KBM-7 (cell line): ENCODE results near the gene ARHGAP9.

Experiments used
- DNase-seq: peaks from one replicate; pipeline ENCODE4 v3.0.0-alpha.2; 2015
- in situ Hi-C: fragments of 300-500 bp; cut with MboI; formaldehyde crosslinking; loops from 2 replicates; pipeline ENCODE4 v1.14.3; 2020; ENCODE audit warnings: low sequenced_read_pairs, low pct_unique_long_range_greater_than_20kb, mixed read lengths

The ARHGAP9 gene

DNA sequence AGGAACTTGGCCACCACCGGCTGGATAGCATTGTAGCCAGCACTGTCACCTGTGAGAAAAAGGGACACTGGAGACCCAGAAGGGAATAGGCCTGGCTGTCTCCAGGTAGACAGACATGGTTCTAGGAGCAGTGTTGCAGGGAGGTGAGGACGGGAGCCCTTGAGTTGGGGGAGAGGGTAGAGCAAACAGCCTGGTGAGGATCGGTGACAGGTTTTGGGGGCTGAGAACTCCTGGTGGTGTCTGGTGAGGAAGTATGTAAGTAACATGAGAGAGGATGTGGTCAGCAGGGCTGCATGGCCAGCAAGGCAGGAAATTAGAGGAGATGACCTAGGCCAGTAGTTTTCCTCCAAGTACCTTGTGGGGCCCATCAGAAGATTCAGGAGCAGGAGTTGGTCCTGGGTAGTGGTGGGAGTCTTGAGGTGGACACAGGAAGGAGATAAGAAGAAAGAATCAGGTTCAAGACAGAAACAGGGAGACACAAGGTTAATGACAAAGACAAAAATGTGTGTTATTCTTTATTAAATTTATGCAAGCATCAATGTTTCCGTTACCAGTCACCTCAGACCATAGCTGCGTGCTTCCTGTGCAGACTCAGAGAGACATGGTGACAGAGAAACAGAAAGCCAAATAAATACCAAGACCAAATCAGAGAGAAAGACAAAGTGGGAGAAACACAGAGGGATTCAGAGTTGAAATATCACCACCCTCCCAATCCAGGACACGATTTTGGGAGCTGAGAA, at the start of gene ARHGAP9:
TSS of gene ARHGAP9 (minus strand) at position 491 of the 740 bp plus-strand sequence. CDS start at position 31, 460 bp downstream.
- no peak for DNase-seq
- in situ Hi-C loops = no loop called here

DNA sequence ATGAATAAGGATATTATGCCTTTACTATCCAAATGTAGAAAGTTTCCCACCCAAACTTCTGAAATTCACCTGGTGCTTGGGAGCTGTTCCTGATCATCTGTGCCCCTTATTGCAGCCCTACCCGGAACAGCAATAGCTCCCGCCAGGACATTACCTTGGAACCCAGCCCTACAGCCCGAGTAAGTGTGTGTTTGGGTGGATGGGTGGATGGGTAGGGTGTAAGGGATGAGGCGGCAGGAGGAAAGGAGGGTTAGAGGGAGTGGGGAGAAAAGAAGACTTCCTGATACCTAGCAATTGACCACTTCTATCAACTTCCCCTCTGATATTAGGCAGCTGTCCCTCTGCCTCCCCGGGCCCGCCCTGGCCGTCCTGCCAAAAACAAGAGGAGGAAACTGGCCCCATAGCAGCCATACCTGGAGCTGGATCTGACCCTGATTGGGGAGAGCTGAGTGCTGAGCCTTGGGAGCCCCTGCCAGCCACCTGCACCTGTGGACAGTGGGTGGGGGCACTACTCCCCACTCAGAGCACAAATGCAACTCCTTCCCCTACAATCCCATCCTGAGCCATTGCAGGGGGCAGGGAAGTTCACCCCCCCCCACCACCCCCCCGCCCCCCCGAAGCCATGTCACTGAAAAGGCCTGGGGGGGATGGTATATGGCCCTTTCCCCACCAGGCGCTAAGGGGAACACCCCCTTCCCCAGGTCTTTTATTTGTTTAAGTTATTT, 49.3 kb upstream of the ARHGAP9 start:
- no peak for DNase-seq
- in situ Hi-C loops = no loop called here

DNA sequence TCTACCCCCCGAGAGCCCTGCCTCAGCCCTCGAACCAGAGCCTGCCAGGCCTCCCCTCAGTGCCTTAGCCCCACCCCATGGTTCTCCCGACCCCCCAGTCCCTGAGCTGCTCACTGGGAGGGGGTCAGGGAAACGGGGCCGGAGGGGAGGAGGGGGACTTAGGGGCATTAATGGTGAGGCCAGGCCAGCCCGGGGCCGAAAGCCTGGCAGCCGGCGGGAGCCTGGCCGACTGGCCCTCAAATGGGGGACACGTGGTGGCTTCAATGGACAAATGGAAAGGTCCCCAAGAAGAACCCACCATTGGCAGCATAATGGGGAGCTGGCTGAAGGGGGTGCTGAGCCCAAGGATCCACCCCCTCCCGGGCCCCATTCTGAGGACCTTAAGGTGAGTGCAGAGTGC, 48.5 kb upstream of the ARHGAP9 start:
- no peak for DNase-seq
- in situ Hi-C loops = no loop called here

DNA sequence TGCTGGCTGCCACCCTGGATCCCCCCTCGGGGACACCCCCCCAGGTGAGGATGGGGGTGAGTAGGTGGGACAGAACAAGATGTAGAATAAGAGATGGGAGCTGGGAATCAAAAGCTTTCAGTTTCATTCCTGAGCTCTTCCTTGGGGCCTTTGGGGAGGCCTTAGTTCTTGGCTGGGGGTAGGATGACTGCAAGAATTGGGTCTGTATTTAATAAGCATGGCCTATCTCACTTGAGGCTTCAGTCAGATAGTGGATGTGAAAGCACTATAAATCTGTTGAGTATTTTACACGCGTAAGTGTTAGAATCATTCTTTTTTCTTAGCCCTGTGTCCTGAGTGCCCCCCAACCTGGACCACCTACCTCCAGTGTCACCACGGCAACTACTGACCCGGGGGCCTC, 47.5 kb upstream of the ARHGAP9 start:
- DNase-seq = no peak
- in situ Hi-C loops = no loop called here

DNA sequence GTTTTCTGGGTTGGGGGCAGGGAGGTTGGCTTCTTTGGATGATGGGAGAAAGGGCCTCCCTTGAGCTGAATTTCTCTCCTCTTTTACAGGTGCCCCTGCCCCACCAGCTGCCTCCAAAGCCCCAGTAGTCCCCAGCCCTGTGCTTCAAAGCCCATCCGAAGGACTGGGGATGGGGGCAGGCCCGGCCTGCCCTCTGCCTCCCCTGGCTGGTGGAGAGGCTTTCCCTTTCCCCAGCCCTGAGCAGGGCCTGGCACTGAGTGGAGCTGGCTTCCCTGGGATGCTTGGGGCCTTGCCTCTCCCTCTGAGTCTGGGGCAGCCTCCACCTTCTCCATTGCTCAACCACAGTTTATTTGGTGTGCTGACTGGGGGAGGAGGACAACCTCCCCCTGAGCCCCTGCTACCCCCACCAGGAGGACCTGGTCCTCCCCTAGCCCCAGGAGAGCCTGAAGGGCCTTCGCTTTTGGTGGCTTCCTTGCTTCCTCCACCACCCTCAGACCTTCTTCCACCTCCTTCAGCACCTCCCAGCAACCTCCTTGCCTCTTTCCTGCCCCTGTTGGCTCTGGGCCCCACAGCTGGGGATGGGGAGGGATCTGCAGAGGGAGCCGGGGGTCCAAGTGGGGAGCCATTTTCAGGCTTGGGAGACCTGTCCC, 46.9 kb upstream of the ARHGAP9 start:
- in situ Hi-C loops = no loop called here
- DNase-seq = no peak

DNA sequence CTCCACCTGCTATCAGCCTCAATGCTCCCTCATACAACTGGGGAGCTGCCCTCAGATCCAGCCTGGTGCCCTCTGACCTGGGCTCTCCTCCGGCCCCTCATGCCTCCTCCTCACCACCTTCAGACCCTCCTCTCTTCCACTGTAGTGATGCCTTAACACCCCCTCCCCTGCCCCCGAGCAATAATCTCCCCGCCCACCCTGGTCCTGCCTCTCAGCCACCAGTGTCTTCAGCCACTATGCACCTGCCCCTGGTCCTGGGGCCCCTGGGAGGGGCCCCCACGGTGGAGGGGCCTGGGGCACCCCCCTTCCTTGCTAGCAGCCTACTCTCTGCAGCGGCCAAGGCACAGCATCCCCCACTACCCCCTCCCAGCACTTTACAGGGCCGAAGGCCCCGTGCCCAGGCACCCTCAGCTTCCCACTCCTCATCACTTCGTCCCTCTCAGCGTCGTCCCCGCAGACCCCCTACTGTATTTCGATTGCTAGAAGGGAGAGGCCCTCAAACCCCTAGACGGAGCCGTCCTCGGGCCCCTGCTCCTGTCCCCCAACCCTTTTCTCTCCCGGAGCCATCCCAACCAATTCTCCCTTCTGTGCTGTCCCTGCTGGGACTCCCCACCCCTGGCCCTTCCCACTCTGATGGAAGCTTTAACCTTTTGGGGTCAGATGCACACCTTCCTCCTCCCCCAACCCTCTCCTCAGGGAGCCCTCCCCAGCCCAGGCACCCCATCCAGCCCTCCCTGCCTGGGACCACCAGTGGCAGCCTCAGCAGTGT, 46.1 kb upstream of the ARHGAP9 start:
- DNase-seq = no peak

DNA sequence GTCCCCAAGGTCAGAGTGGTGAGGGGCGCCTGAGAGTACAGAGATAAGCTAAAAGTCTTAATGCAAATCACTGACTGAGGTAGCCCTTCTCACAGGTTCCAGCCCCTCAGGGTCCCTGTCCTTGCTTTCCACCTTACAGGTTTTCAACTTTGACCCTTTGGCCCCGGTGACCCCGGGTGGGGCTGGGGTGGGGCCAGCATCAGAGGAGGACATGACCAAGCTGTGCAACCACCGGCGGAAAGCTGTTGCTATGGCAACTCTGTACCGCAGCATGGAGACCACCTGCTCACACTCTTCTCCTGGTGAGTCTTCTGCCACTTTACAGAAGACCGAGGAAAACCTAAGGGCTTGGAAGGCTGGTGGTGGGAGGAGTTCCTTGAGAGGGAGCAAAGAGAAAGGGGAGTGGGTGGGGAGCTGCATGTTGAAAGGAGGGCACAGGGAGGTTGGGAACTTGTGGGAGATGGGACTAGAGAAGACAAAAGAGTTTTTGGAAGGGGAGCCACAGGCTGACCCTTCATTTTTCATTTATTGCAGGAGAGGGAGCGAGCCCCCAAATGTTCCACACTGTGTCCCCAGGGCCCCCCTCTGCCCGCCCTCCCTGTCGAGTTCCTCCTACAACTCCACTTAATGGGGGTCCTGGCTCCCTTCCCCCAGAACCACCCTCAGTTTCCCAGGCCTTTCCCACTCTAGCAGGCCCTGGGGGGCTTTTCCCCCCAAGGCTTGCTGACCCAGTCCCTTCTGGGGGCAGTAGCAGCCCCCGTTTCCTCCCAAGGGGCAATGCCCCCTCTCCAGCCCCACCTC, 45.3 kb upstream of the ARHGAP9 start:
- in situ Hi-C loops = no loop called here
- DNase-seq = no peak

More for the DNA sequence above, 46.1 kb upstream of the ARHGAP9 start:
- in situ Hi-C loops = no loop called here

DNA sequence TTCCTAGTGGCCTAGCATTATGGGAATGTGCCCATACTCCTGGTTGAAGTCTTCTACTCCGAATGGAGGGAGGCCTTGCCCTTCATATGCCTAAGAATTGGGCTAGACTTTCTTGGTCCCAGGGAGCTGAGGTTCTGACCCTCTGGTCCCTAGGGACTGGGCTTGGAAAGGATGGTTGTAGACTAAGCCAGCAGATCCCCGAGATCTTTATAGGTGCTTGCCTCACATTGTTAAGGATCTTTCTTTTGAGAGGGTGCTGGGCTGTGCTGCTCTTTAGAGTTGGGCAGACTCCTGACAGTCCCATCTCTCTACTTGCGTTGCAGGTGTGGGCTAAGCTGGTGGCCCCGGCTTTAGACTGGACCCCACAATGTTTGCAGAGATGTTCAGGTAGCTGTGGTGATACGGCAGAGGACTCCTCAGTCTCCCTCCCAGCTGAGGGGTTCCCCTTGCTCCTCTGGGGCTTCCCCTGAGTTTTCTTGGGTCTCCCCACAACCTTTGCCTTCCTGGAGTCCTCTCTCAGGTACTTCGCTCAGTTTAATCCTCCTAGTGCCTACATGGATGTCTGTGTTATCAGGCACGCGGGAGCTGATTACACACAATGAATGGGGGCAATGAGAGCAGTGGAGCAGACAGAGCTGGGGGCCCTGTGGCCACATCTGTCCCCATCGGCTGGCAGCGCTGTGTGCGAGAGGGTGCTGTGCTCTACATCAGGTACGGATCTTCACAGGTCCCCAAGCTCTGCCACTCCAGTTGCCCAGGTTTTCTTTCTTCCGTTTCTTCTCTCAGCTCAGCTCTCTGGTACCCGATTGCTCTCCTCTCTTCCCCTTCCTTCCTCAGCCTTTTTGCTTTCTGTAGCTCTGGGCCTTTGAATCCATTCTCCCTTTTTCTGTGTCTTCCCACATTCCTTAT, 44.3 kb upstream of the ARHGAP9 start:
- DNase-seq = no peak
- in situ Hi-C loops = no loop called here

DNA sequence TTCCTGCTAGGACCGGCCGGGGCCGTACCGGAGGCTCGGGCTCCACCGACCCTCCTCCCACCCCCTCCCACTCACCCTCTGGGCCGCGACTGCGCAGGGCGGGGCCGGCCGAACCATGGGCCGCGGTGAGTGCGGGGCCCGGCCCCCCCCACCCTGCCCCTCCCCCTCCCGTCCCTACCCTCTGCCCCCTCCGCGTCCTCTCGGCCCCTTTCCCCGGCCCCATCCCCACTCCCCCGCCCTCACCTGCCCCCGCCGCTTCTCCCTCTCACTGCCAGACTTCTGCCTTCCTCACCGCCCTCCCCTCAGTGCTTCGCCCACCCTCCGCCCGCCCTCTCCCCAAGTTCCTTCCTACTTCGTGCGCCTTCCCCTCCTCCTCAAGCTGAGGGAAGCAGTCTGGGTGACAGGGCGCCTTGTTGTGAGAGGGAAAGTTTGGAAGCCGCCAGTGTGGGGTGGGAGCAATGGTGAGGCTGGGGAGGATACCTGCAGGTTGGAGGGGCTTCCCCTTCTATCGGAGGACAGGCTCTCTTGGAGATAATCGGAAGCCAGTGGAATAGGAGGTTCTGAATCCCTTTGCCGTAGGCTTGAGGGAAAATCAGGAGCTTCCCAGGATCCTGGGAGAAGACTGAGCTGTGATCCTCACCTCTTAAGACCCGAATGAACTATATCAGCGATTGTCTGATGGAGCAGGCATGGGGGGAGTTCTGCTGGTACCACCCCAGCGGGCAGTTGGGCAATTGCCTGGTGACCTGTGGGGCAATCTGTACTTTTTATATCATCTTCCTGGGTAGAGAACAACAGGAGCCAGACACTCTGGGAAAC, 43.4 kb upstream of the ARHGAP9 start:
- in situ Hi-C loops = no loop called here
- DNase-seq = peak; percentile 78

DNA sequence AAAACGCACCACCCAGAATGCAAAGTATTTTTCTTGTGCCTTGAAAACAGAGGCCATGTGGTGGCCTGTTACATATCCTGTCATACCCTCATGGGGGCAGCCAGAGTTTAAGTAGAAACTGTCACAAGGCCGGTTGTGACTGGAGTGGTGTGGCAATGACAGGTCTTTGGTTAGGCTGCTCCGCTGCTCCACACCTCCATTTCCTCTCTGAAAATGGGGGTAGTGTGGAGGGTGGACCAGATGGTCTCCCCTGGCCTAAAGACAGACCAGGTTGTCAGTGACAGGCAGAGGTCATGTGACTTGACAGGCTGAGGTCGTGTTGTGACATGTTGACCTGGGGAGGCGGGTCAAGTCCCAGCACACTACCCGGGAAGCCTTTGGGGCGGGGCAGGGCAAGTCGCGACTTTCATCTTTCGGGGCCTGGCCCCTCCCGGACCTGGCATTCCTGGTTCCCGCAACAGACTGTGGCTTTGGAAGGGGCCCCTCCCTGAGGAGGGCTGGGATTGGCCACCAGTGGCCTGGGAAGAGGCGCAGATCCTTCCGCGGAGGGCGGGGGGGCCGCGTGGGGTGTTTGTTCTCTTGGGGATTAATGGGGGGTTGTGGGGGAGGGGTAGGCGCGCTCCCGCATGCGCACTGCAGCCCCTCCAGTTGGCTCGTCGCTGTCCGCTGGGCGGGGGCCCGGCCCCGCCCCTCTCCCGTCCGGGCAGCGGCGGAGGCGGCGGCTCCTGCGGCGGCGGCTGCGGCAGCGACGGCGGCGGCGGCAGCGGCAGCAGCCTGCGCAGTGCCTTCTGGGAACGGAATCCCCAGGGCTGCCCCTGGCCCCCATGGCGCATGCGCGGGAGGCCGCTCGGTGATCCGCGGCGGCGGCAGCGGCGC, 42.6 kb upstream of the ARHGAP9 start, which contains the start of gene MBD6:
TSS of gene MBD6 (plus strand) at position 814 of the 876 bp plus-strand sequence. CDS start 1,480 bp downstream, outside the sequence.
- in situ Hi-C loops = no loop called here
- peak; percentile 89 for DNase-seq

DNA sequence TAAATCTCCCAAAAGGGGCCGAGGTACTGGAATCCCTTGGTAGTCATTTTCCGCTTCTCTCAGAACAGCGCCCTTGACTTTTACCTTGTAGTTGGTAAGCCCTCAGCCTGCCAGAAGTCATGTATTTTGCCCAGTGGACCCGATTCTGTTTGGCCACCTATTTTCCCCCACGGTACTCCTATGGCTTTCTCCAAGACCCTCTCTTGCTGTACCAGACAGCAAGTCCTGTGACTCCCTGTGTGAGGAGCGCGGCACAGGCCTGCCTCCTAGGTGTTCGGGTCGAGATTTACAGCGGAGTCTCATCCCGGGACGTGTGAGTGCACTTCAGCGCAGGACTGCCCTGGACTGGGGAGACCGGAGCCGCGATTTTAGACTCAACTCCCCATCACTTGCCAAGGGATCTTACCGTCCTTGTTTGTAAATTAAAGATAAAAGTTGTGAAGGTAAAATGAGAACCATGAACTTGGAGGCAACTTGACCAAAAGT, 41.9 kb upstream of the ARHGAP9 start:
- DNase-seq = no peak
- in situ Hi-C loops = no loop called here

DNA sequence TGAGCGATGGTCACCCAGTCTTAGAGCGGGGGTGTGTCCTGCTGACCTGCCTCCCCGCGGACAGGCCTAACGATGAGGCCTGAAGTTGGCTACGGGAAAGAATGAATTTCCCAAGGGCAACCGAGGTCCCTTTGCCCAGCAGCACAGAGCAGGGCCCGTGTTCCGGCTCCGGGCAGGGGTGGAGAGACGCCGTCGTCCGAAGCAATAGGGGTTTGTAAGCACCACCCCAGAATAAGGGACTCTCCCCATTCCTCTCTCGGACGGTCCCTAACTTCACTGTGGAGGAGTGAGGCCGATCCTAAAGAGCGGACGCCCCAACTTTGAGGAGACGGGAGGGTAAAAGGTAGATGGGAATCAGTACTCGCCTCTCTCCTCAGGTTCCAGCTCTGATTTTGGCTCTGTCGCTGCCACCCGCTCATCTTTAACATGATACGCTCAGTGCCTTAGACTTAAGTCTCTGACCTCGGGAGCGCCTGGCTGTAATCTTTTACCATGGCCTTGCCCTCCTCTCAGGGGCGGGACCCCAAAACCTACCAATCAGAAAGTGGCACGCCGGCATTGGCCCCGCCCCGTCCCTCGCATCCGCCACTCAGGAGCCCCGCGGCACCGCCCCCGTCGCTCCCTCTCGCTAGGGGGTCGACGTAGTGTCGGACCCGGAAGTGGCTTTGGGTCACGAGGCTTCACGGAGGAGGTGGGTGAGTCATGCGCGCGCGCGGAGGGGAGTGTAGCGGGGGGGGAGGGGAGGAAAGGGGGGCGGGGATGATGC, 40.6 kb upstream of the ARHGAP9 start, which contains the start of gene DDIT3:
TSS of gene DDIT3 (minus strand) at position 462 of the 766 bp plus-strand sequence. CDS start 3,108 bp downstream, outside the sequence.
- in situ Hi-C loops = no loop called here

DNA sequence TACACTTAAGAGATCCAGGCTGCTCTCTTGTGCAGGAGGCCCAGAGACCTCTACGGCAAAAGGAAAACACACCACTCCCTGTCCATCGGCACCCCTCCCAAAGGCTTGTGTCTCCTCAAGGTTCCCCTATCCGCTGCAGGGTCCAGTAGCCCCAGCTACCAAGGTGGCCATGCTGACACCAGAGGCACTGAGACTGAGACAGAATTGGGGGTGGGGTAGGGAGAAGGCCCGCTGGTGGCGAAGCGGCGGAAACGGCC, 40.1 kb upstream of the ARHGAP9 start:
- in situ Hi-C loops = no loop called here
- peak; percentile 51 for DNase-seq

More for the DNA sequence above, 40.6 kb upstream of the ARHGAP9 start, which contains the start of gene DDIT3:
- DNase-seq = peak; percentile 99

DNA sequence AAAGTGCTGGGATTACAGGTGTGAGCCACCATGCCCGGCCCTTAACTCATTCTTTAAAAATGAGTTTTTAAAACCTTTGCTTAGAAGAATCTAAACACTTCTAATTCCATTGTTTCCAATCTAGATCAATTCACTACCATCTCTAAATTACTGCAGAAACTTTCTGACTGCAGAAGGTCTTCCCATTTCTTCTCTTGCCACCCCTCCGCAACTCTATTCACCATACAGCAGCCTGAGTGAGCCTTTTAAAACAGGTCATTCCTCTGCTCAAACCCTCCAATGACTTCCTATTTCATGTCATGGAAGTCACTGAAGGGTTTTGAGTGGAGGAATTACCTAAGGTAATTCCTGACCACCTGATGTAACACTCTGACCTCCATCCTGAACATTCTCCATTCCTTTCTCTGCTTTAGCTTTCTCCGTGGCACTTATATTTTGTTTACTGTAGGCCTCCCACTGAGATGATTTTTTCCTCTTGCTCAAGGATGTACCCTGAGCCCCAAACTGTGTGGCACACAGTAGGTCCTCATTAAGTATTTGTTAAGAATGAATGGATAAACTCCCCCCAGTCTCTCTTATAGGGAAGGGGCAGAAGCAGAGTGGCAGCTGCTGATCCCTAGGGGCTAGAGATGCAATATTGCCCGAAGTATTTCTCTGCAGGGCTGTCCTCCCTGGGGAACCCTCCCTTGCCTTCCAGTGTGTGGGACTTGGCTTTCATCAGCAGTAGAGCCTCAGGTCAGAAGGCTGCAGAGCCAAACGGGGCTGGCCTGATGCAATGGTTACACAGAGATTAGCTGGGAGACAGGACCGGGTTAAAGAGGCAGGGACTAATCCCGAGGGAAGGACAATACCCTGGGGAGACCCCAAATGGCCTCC, 39.5 kb upstream of the ARHGAP9 start:
- no peak for DNase-seq
- in situ Hi-C loops = no loop called here
